GM18907 (cell line): ENCODE results near the gene PTPRN.
A peak's percentile ranks its signal among the peaks of the same experiment; 100 is the strongest.
"Not testable (repeated sequence)": the region's sequence is repeated elsewhere in the genome, so short reads cannot be mapped to it uniquely, and the experiment has no call there.

Experiments
- ATAC-seq: cut with Tn5 transposase; IDR thresholded peaks from one replicate; pipeline ENCODE4 v1.9.1; 2021; ENCODE audit warnings: mild to moderate bottlenecking, moderate library complexity; ENCODE audit not compliant: unreplicated experiment

The PTPRN gene

DNA sequence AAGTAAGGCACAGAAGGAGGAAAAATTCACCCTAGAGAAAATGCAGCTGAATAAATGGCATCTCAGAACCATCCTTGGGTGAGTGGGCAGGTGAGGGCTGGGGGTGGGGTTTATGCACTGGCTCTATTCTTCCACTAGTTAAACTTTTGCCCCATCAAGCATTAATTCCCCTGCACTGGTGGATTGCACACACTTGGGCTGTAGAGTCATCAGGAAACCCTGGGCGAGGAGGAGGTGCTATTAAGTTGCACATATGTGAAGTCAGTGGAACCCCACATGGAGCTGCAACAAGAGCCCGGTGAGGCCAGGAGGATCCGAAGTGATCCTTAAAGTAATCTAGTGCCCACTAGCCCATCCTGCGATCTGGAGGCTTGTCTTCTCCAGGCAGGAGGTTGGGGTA, 36.8 kb downstream of the PTPRN start:
- no peak for ATAC-seq

DNA sequence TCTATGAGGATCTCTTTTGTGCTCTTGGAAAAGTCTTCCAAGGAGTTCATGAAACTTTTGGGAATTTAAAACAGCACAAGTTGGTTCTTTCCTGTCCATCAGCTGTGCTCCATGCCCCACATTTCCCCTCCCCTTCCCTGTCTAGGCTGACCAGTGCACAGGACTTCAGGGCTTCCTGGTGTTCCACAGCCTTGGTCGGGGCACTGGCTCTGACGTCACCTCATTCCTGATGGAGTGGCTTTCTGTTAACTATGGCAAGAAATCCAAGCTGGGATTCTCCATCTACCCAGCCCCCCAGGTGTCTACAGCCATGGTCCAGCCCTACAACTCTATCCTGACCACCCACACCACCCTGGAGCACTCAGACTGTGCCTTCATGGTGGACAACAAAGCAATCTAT, 38.2 kb downstream of the PTPRN start:
- no peak for ATAC-seq

DNA sequence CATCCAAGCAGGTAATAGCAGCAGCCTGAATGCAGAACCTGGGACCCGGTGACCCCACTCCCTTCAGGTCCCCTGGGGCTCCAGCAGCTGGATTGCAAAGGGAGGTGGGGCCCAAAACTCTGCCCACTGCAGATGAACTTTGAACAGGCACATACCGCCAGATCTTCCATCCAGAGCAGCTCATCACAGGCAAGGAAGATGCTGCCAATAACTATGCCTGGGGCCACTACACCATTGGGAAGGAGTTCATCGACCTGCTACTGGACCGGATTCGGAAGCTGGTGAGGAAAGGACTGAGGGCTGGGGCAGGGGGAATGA, 39.2 kb downstream of the PTPRN start:
- no peak for ATAC-seq

- no peak for ATAC-seq
These were observed 39.7 kb downstream of the PTPRN start for GRCh38 chr2:219269362-219270054.

DNA sequence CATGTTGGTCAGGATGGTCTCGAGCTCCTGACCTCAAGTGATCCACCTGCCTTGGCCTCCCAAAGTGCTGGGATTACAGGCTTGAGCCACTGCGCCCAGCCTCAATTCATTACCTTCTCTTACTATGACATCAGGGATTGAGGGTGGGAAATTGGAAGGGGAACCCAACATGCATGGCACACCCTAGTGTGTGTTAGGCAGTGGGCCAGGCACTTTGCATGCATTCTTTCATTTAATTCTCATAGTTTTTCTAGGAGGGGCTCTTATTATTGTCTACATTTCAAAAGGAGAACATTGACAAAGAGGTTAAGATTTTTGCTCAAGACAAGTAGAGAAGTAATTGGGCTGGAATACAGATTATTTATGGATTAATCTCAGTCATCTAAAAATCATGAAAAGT, 40.9 kb downstream of the PTPRN start:
- ATAC-seq = no peak

- no peak for ATAC-seq
These were observed 42.3 kb downstream of the PTPRN start for GRCh38 chr2:219266886-219267285.

GRCh38 chr2:219266232-219266631, 43.0 kb downstream of the PTPRN start:
- ATAC-seq = no peak

DNA sequence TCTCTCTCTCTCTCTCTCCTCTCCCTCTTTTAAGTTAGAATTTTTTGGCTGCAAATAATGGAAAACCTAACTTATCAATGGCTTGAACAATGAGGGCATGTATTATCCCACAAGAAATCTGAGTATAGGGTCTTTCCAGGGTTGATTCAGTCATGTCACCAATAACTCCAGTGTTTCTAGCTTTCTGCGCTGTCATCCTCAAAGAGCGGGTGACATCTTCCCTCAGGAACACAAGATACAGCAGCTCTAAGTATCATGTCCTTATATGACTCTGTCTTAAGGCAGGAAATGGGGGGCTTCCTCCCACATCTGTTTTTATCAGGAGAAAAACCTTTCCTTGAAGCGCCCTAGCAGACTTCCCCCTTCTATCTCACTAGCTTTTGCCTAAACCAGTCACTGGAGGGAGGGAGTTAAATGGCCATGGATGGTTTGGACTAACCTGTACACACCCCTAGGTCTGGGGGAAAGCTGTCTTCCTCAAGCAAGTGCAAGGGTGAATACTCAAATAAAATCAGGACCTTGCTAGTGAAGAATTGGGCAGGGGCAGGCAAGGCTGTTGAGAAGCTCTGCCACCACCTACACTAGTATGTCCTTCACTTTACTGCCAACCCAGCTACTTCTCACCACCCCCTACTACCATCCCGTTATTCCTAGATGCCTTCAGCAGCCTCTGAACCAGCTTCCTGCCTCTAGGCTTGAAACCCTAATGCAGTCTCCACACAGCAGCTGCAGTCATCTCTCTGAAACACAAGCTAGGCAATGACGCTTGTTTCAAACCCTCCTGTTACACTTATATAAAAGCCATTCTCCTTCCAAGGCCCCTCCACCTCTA, 48.0 kb downstream of the PTPRN start:
- ATAC-seq = no peak

- not testable (repeated sequence) for ATAC-seq
These were observed 50.3 kb downstream of the PTPRN start for GRCh38 chr2:219258942-219259341.

GRCh38 chr2:219254590-219255201, 54.5 kb downstream of the PTPRN start:
- peak; percentile 29 for ATAC-seq

- ATAC-seq = peak; percentile 55
These were observed 55.2 kb downstream of the PTPRN start, which contains the start of gene TUBA4A for GRCh38 chr2:219253753-219254589. Gene TUBA4A (minus strand): TSS chr2:219253918. CDS start chr2:219253858, 60 bp downstream.

- ATAC-seq = peak; percentile 10
These were observed 56.1 kb downstream of the PTPRN start, which contains the start of gene TUBA4B for GRCh38 chr2:219252900-219253752. Gene TUBA4B (plus strand): TSS chr2:219253243. CDS start chr2:219253408, 165 bp downstream.

GRCh38 chr2:219252570-219252899, 56.7 kb downstream of the PTPRN start:
- ATAC-seq = no peak

DNA sequence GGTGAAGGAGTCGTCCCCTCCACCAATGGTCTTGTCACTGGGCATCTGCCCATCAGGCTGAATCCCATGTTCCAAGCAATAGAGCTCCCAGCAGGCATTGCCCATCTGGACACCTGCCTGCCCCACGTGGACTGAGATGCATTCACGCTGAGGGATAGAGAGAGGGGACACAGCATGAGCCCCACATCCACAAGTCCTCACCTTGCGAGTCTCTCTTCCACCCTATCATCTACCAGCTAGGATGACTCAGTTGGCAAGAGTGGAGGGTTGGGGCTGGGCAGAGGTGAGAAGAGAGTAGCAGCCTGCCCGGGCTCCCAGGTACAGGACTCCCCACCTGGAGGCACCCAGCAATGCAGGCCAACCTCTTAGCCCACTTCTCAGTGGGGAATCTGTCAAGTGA, 57.1 kb downstream of the PTPRN start:
- no peak for ATAC-seq

DNA sequence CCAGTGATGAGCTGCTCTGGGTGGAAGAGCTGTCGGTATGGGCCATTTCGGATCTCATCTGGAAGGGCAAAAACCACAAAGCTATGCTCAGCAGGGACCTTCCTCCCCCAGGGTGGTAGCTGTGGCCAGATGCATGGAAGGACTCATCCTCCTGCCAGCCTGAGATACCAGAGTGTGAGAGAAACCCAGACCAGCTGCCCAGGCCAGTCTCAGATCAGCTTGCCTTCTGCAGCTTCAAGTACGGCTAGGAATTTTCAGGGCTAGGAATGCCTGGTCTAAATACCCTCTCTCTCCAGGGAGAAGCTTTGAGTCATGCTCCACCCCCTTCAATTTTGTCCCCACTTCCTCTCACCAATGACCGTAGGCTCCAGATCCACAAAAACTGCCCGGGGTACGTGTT, 57.5 kb downstream of the PTPRN start:
- no peak for ATAC-seq

- ATAC-seq = no peak
These were observed 59.0 kb downstream of the PTPRN start for GRCh38 chr2:219250049-219250781.

DNA sequence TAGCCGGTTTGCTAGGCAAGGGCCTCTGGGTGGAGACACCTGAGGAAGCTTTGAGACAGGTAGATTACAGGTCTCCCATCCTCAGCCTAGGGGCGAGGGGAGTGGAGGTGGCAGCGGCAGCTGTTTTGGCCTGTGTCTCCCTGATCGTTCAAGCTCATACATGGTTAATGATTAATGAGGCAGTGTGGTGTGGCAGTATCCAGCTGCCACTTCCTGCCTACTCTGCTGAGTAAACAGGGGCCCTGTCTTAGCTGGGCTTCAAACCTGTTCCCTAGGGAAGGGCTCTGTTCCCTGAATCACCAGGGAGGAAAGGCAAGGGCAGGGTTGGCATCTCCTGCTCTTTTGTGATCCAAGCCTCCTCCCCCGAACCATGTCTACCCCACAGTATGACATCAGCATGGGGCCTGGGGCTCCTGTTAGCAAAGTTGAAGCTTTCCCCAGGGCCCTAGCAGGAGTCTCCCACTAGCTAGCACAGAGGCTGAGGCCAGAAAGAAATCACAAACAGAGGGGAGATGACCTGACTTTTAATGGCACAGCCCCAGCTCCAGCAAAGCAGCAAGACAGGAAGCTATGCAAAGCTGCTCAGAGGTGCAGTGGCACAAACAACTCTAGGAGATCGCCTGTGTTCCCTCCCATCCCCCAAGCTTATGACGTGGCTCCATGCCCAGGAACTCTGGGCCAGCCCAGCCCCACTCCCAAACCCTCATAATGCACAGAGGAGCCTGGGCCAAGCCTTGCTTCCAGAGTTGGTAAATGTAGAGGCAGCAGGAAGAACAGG, 59.8 kb downstream of the PTPRN start:
- peak; percentile 55 for ATAC-seq

DNA sequence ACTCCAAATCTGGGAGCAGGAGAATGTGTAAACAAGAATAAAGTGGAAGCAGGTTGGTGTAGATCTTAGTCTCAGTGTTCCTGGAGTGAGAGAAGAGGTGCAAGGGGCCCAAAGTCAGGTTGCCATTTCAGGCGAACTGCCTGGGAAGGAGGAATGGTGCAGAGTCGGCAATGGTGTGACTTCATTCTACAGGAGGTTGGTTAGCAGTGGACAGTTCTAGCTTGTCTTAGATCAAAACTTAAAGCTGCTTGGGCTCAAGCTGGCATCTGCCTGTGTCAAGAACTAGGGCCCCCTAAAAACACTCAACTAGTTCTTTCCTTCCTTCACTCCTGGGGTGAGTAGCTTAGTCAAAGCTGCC, 60.4 kb downstream of the PTPRN start:
- no peak for ATAC-seq
